Skeletal muscle cell (primary cell): ENCODE measurements around the gene IMPACT.

ENCODE experiments used
- DNase-seq: peaks from one replicate; pipeline ENCODE4 v3.0.0-alpha.2; 2010; ENCODE audit warnings: low read depth
- H3K4me3 ChIP-seq: 2 replicates; pipeline ENCODE4 v1.5.1; 2011; ENCODE audit warnings: low read depth, mild to moderate bottlenecking, control low read depth, low read length, moderate library complexity

The IMPACT gene

GRCh38 chr18:24417480-24417879 is 9.0 kb upstream of the IMPACT start:
- DNase-seq, result no peak
- H3K4me3 ChIP-seq, result no peak overlapping the region

DNA sequence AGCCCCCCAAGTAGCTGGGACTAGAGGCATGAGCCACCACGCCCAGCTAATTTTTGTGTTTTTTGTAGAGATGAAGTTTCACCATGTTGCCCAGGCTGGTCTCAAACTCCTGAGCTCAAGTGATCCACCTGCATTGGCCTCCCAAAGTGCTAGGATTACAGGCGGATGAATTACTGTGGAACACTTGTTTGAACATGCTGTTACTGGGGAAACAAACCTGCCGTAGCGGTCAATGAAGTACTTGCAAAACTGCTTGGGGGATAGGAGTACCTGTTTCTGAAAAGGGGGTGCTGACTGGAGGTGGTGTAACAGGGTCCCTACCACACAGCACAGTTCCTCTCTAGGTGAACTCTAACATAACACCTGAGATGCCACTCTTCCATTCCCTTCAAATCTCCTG is 5.9 kb upstream of the IMPACT start:
- DNase-seq, result no peak

GRCh38 chr18:24421831-24422230 is 4.6 kb upstream of the IMPACT start:
- no peak overlapping the region for H3K4me3 ChIP-seq
- DNase-seq, result no peak

More for the DNA sequence above, 5.9 kb upstream of the IMPACT start:
- H3K4me3 ChIP-seq, result no peak overlapping the region

GRCh38 chr18:24426073-24426397 is 435 bp upstream of the IMPACT start:
- no peak for DNase-seq
- peak overlapping the region; percentile 73 for H3K4me3 ChIP-seq

- peak overlapping the region; percentile 73 for H3K4me3 ChIP-seq
- DNase-seq, result peak; percentile 4
These were observed 1.0 kb downstream of the IMPACT start for GRCh38 chr18:24427484-24427883.

DNA sequence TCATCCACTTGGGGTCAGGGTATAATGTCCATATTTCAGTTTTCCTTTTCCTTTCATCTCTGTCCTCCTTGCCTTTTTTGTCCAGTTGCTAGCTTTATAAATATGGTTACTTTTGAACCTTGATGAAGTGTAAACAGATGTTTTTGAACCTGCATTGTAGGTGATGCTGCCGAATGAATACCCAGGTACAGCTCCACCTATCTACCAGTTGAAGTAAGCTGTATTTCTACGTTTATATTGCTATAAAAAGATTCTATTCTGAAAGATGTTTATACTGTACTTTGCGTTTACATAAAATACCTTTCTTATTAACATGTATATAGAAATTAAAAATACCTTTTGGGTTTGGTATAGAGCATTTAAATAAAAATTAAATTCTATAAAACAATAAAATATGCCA is 2.2 kb downstream of the IMPACT start:
- no peak overlapping the region for H3K4me3 ChIP-seq
- DNase-seq, result no peak

GRCh38 chr18:24429188-24429587 is 2.7 kb downstream of the IMPACT start:
- no peak for DNase-seq
- H3K4me3 ChIP-seq, result no peak overlapping the region

DNA sequence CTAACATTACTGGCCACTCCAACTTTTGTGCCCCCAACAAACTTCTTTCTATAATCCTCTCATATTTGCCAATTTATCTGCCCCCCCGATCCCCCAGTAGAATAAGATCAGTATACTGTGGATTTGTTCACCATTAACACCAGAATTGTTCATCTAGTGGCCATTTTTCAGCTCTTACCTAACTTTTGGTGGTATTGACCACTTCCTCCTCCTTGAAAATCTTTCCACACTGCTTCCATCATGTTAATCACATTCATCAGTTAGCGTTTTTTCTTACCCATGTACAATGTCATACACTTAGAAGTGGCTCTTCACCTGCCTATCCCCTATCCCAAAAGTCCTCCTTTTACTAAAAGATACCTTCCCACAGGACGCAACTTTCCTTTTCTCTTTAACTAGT is 6.1 kb downstream of the IMPACT start:
- no peak overlapping the region for H3K4me3 ChIP-seq
- DNase-seq, result no peak

- no peak for DNase-seq
- H3K4me3 ChIP-seq, result no peak overlapping the region
These were observed 10.5 kb downstream of the IMPACT start for GRCh38 chr18:24436939-24437338.

DNA sequence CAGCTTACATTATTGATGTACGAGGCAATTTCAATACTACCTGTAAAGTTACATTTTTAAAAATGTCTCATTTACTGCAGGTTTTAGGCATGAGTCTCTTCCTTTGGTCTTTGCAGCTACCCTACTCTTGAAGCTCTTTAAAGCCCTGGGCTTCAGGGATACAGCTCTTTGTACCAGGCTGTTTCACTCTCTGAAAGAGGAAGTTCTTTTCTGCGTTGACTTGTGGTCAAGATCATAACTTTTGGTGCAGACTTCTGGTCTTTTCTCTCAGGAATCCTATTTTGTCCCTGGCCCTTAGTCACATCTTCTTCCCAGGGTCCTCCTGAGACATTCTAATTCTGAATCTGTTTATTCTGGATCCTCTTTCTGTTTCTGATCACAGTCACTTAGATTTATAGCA is 17.4 kb downstream of the IMPACT start:
- no peak for DNase-seq
- H3K4me3 ChIP-seq, result no peak overlapping the region

- no peak overlapping the region for H3K4me3 ChIP-seq
- no peak for DNase-seq
These were observed 20.0 kb downstream of the IMPACT start for GRCh38 chr18:24446453-24446852.

- no peak overlapping the region for H3K4me3 ChIP-seq
- no peak for DNase-seq
These were observed 20.6 kb downstream of the IMPACT start for GRCh38 chr18:24446953-24447538.

DNA sequence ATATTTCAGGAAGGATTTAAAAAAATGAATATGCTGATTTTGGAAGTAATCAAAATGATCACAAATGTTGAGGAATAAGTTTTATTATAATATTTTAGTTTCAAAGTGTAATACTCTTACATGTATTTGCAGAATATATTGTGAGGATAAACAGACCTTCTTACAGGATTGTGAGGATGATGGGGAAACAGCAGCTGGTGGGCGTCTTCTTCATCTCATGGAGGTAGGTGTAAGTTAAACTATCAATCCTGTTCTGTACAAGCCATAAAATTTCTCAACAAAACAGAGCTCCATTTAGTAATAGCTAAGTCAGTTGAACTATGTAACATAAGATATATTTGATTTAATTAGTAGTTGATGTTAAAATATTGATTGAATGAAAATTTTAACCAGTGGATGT is 21.5 kb downstream of the IMPACT start:
- no peak overlapping the region for H3K4me3 ChIP-seq
- no peak for DNase-seq

GRCh38 chr18:24456549-24456948 is 30.1 kb downstream of the IMPACT start:
- DNase-seq, result no peak
- H3K4me3 ChIP-seq, result no peak overlapping the region

DNA sequence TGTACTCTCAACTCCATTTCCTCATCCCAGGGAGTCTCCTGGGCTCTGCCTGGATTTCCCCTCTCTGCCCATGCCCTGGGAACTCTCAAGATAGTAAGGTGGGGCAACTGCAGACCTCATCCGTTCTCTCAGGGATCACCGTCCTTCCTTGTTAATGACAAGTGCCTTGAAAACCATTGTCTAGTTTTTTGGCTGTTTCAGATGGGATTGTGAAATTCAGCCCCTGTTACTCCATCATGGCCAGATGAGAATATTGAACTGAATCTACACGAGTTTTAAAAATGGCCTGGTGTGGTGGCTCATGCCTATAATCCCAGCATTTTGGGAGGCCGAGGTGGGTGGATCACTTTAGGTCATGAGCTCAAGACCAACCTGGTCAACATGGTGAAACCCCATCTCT is 33.3 kb downstream of the IMPACT start:
- H3K4me3 ChIP-seq, result no peak overlapping the region
- no peak for DNase-seq

DNA sequence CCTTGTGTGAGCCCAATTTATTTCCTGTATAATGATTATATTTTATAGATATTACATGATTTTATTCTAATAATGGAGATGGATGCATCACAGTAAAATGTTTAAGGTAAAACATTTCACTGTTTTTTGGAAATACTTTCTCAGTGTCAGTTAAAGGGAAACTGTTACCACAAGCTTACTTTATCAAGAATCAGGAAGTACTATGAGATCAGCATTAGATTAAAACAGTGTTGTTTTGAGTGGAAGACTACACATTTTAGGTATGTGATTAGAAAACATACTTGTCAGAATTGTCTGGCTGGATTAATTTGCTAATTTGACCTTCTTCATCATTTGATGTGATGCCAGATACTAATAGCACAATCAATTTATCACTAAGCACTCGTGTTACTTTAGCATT is 33.9 kb downstream of the IMPACT start, which contains the start of gene HRH4:
Gene HRH4, plus strand, starts transcription at position 250 of the 400 bp plus-strand sequence. Its CDS starts 92 bp downstream, at position 342.
- H3K4me3 ChIP-seq, result no peak within 1 kb of the TSS
- no peak for DNase-seq

GRCh38 chr18:24461996-24462395 is 35.5 kb downstream of the IMPACT start:
- no peak for DNase-seq
- H3K4me3 ChIP-seq, result no peak overlapping the region

DNA sequence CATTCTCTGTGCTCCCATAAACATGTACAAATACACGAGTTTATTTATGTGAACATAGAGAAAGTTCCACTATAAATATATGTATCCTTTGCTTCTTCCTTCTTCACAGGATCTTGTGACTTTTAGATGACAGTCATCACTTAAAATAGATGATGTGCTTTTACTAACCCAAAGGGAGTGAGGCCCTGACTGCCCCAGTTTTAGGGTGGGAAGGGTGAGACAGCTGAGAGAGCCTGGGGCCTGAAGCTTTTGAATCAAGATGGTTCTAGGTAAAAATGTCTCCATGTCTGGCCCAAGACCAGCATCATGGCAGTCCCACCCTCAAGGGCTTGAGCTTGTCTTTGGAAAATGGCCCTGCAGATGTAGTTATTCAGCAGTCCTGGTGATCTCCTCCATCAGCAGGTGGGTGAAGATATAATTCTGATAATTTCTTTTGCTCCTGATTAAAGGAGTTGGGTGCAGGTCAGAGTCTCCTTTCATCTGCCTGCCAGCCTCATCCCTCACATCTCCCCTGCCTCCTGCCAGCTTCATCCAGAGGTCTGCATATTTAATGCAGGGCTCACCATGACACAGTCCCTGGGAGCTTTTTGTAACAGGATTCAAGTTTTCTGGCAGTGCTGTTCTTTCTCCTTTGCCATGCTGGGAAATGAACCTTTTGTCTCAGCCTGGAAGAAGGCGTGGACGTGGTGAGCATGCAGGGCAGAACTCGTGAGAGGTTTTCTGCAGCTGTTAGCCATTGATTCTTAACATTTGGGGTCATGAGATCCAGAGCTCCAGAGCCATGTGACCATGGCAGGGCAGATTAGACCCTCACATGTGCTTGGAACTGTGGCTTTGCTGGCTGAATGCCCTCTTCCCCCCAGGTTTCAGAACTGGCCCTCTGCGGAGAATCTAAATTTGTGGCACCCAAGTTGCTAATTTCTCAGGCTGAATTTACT is 36.6 kb downstream of the IMPACT start:
- no peak overlapping the region for H3K4me3 ChIP-seq
- DNase-seq, result no peak

DNA sequence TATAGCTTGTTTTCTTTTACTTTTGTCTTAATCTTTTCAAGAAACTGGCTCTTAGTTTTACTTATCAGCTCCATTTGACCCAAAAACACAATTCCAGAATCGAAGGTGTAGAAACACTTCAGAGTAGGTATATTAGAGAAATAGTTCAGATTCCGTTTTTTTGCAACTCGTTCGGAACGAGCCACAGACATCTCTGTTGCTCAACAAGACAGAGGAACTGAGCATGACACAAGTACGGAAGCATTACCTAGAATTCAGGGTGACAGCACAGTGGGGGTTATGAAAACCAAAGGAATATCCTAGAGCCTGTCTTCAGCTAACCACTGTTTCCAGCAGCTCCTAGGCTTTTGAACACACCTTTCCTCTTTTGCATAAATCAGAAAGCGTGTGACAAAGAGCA is 39.0 kb downstream of the IMPACT start:
- DNase-seq, result no peak
- no peak overlapping the region for H3K4me3 ChIP-seq

- H3K4me3 ChIP-seq, result no peak overlapping the region
- DNase-seq, result no peak
These were observed 40.3 kb downstream of the IMPACT start for GRCh38 chr18:24466771-24467170.

DNA sequence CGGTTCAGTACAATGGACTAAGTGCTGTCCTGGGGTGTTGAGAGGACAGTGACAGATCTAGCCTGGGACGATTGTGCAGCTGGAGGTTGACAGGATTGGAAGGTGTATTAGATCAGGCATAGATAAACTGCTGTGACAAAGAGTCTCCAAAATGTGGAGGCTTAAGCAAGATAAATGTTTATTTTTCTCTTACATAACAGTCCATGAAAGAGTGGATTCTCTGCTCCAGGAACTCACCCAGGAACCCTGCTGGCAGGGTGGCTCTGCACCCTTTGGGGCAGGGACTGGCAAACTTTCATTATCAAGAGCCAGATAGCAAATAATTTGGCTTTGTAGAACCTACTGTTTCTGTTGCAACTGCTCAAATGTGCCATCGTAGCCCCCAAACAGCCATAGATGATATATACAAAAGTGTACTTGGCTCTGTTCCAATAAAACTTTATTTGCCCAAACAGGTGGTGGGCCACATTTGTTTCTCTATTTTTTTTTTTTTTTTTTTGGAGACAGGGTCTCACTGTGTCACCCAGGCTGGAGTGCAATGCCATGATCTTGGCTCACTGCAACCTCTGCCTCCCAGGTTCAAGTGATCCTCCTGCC is 43.6 kb downstream of the IMPACT start:
- no peak for DNase-seq
- H3K4me3 ChIP-seq, result no peak overlapping the region
